Pancreas (tissue), 10 donors: Measurements from ENCODE around the gene TSR1. TPM values are rescaled to one million over a fixed set of nuclear protein-coding genes. Genes with fewer than 3 reads are reported as not detected.

Experiments
- ATAC-seq, 4 donors: fragments of 200-7000 bp; cut with Tn5 transposase; one replicate each; pipeline versions ENCODE4 v1.8.0 to v1.9.1; 2020; ENCODE audit warnings: mild to moderate bottlenecking in 4 of 4, moderate library complexity in 4 of 4
- DNase-seq, 6 donors: peaks; one replicate each; pipeline ENCODE4 v3.0.0-alpha.2; 2020
- FAIRE-seq: peaks from 2 replicates; lab custom pipeline; 2012; peaks lifted over from hg19 to GRCh38; lab: Jason Lieb, UNC
- H3K27ac ChIP-seq, 4 donors: fragments of 200-600 bp; sonication (generic); 1 replicate in 3 of 4; 2 replicates in 1 of 4; pipeline versions ENCODE4 v1.5.0 to v1.8.0; 2020
- H3K27me3 ChIP-seq, 4 donors: fragments of 200-600 bp; one replicate each; pipeline ENCODE4 v1.8.0; 2021
- H3K36me3 ChIP-seq, 3 donors: fragments of 200-600 bp; sonication (generic) in 1 of 3; one replicate each; pipeline versions ENCODE4 v1.5.0 to v1.8.0; 2020 to 2021
- H3K4me1 ChIP-seq, 3 donors: fragments of 200-600 bp; one replicate each; pipeline ENCODE4 v1.8.0; 2021
- H3K4me3 ChIP-seq, 4 donors: fragments of 200-600 bp; sonication (generic) in 2 of 4; one replicate each; pipeline versions ENCODE4 v1.5.0 to v1.8.0; 2020 to 2021
- H3K9me3 ChIP-seq, 4 donors: fragments of 200-600 bp; one replicate each; pipeline ENCODE4 v1.8.0; 2021
- WGBS, 2 donors: extraction: QIAGEN DNeasy Blood & Tissue Kit; methylation state at CpG; one replicate each; pipeline ENCODE4 v1.1.7; 2013; 5-methylcytosine and 5-hydroxymethylcytosine counted together
- intact Hi-C, 3 donors: fragments of 100-400 bp; cut with DNase I; formaldehyde crosslinking; loops; one replicate each; pipeline versions ENCODE4 v1.11.1 to v1.14.2; 2022
- polyA plus RNA-seq, 2 donors: library from polyadenylated mRNA; stranded (reverse); fragments of 200-250 nt; gene quantifications; one replicate each; pipeline ENCODE4 v1.2.3, GENCODE V29; 2013
- total RNA-seq, 6 donors: library from RNA; stranded (reverse); fragmentation: NEBNext Ultra II Directional in 4 of 6; extraction: Animal tissue kit (Norgen Biotek cat#: 25700) in 4 of 6; gene quantifications; one replicate each; pipeline versions ENCODE4 v1.2.1 to v1.2.4, GENCODE V29; 2021 to 2023
- TF ChIP-seq, protein P1 (sequence below), 4 donors: fragments of 200-600 bp; sonication (generic) in 3 of 4; IDR thresholded peaks; one replicate each; pipeline versions ENCODE4 v1.5.0 to v1.8.0; 2021; ENCODE audit warnings: antibody characterized with exemption in 4 of 4
- donor health status: healthy with polysubstance abuse.
- donor health status: DM: no; HTN: no; CAD: no; lungs with moderate emphysema.
- donor health status: DM: no; HTN: no; CAD: no.
- donor health status: control.
- donor health status: control.
- donor health status: Bipolar disorder and iron deficiency.
- donor health status: DM: yes; HTN: yes; CAD: no.
- donor health status: DM: no; HTN: no; CAD: no.
- donor health status: DM: no; HTN: no; CAD: no.
- donor health status: DM: yes; HTN: yes; CAD: no.

The TSR1 gene
- total and polyA plus RNA-seq, 8 donors, result 8.3 to 17.3 (median 12.2) TPM

DNA sequence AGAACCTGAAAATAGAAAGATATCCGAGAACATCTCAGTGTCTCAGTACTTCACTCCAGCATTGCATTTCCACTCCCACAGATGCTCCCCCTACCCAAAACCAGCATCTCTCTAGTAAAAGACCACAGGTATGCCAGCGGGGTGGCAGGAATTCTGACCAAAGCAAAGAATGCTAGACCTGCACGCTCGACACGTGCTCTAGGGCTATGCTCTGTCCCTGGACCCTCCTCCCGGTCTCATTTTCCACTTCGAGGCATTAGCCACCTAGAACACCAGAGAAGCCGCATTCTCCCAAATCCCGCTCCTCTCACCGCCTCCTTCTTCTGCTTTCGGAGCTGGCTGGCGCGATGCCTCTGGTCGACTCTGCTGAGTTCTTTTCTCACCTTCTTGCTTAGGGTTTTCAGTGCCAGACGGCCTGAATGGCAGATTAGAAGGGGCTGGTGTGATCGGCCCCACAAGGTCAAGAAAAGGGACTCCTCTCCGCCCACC is 487 bp downstream of the TSR1 start:
- 1 to 3% methylated on average over 17 of the region's 17 CpGs for WGBS, 2 donors
- Histone ChIP-seq H3K9me3 (no peaks in the 10 kb centered on the region), H3K36me3 (peaks cover 4 to 37% (median 24%) of the 10 kb centered on the region in 3 donors), H3K27ac (peak overlapping the region in 2 of 4 donors; percentile 73 to 86), H3K27me3 (no peaks in the 10 kb centered on the region), H3K4me3 (peak overlapping the region; percentile 69 to 93 (median 88)), H3K4me1 (peaks cover 10 to 12% (median 11%) of the 10 kb centered on the region in 3 donors)
- FAIRE-seq (no peak), DNase-seq (peak in 3 of 6 donors; percentile 9 to 48 (median 37)), ATAC-seq (no peak)
- intact Hi-C loops, result no loop called here
- TF ChIP-seq, protein P1, sequence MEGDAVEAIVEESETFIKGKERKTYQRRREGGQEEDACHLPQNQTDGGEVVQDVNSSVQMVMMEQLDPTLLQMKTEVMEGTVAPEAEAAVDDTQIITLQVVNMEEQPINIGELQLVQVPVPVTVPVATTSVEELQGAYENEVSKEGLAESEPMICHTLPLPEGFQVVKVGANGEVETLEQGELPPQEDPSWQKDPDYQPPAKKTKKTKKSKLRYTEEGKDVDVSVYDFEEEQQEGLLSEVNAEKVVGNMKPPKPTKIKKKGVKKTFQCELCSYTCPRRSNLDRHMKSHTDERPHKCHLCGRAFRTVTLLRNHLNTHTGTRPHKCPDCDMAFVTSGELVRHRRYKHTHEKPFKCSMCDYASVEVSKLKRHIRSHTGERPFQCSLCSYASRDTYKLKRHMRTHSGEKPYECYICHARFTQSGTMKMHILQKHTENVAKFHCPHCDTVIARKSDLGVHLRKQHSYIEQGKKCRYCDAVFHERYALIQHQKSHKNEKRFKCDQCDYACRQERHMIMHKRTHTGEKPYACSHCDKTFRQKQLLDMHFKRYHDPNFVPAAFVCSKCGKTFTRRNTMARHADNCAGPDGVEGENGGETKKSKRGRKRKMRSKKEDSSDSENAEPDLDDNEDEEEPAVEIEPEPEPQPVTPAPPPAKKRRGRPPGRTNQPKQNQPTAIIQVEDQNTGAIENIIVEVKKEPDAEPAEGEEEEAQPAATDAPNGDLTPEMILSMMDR (IDR thresholded peaks at IDR 0.05), result no peak

DNA sequence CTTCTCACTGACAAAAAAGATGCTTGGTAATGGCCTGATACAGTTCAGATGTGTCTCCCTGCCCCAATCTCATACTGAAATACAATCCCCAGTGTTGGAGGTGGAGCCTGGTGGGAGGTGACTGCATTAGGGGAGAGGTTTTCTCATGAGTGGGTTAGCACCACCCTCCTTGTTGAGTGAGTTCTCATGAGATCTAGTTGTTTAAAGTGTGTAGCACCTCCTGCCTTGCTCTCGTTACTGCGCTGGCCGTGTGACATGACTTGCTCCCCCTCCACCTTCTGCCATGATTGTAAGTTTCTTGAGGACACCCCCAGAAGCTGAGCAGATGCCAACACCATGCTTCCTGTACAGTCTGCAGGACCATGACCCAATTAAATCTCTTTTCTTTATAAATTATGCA is 5.0 kb downstream of the TSR1 start:
- Histone ChIP-seq H3K27me3 (no peaks in the 10 kb centered on the region), H3K4me1 (peaks cover 10 to 12% (median 11%) of the 10 kb centered on the region in 3 donors), H3K27ac (no peak overlapping the region), H3K9me3 (no peaks in the 10 kb centered on the region), H3K4me3 (no peak overlapping the region), H3K36me3 (peaks cover 4 to 63% (median 24%) of the 10 kb centered on the region in 3 donors)
- 50 to 90% methylated on average over 3 of the region's 3 CpGs for WGBS, 2 donors
- TF ChIP-seq, protein P1 (IDR thresholded peaks at IDR 0.05), result no peak
- intact Hi-C loops, result no loop called here
- no peak for DNase-seq
- FAIRE-seq, result no peak
- no peak for ATAC-seq

DNA sequence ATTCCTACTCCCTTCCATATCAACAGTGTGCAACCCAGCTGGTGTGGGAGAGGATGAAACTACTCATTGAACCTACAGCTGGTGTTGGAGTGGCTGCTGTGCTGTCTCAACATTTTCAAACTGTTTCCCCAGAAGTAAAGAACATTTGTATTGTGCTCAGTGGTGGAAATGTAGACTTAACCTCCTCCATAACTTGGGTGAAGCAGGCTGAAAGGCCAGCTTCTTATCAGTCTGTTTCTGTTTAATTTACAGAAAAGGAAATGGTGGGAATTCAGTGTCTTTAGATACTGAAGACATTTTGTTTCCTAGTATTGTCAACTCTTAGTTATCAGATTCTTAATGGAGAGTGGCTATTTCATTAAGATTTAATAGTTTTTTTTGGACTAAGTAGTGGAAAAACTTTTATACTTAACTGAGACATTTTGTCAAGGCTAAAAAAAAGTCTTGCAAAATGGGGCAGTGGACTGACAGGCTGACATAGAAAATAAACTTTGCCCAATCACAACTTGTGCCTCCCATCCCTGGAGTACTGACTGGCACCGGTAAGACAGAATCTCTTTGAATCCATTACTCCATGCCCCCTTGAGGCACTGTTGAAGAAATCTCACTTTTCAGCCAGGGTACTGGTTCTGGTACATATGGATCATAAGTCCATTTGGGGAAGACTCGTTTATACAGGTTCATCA is 12.5 kb downstream of the TSR1 start:
- Histone ChIP-seq H3K27me3 (no peaks in the 10 kb centered on the region), H3K36me3 (peaks cover 0 to 51% (median 25%) of the 10 kb centered on the region in 3 donors), H3K4me1 (no peaks in the 10 kb centered on the region), H3K4me3 (no peak overlapping the region), H3K9me3 (no peaks in the 10 kb centered on the region), H3K27ac (no peak overlapping the region)
- no peak for DNase-seq
- TF ChIP-seq, protein P1 (IDR thresholded peaks at IDR 0.05), result no peak
- 69 to 83% methylated on average over 2 of the region's 2 CpGs for WGBS, 2 donors
- intact Hi-C loops, result no loop called here
- ATAC-seq, result no peak
- no peak for FAIRE-seq

DNA sequence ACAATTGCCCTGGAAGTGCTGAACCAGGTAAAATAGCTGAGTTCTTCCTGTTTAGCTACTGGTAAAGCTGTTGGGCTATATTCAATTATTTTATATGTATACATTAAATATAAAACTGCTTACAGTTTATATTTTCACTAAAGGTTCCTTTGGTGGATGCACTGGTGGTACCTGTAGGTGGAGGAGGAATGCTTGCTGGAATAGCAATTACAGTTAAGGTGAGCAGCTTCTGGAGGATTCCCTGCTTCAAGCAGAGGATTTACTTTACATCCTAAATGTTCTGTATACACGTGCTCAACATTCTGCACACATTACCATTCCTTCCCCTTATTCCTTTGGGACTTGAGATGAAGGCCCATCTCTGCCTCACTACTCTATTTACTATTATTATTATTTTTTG is 14.9 kb downstream of the TSR1 start:
- Histone ChIP-seq H3K4me1 (no peaks in the 10 kb centered on the region), H3K36me3 (peaks cover 0 to 43% (median 25%) of the 10 kb centered on the region in 3 donors), H3K9me3 (no peaks in the 10 kb centered on the region), H3K27ac (no peak overlapping the region), H3K4me3 (no peak overlapping the region), H3K27me3 (no peaks in the 10 kb centered on the region)
- FAIRE-seq, result no peak
- 64 to 81% methylated on average over 1 of the region's 1 CpG for WGBS, 2 donors
- TF ChIP-seq, protein P1 (IDR thresholded peaks at IDR 0.05), result no peak
- no peak for ATAC-seq
- no peak for DNase-seq
- intact Hi-C loops, result no loop called here

DNA sequence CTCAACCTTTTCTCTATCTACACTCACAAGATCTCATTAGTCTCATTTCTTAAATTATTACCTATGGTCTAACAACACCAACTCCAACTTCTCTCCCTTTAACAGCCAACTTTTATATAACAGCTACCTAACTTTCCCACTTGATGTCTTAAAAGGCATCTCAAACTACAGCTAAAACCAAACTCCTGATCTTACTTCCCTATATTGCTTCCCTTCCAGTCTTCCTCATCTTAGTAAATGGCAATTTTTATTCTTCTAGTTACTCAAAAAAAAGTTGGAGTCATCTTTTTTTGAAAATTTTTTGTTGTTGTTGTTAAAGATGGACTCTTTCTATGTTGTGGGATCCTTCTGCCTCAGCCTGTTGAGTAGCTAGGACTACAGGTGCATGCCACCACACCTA is 17.2 kb downstream of the TSR1 start:
- Histone ChIP-seq H3K4me1 (no peaks in the 10 kb centered on the region), H3K27ac (no peak overlapping the region), H3K27me3 (no peaks in the 10 kb centered on the region), H3K9me3 (no peaks in the 10 kb centered on the region), H3K4me3 (no peak overlapping the region), H3K36me3 (peaks cover 0 to 21% (median 13%) of the 10 kb centered on the region in 3 donors)
- ATAC-seq (no peak), FAIRE-seq (no peak), DNase-seq (no peak)
- TF ChIP-seq, protein P1 (IDR thresholded peaks at IDR 0.05), result no peak
- intact Hi-C loops, result no loop called here
